ENCODE results near the gene BBIP1.
"Not testable (repeated sequence)": the region's sequence is repeated elsewhere in the genome, so short reads cannot be mapped to it uniquely, and the experiment has no call there.

BBIP1 gene

DNA sequence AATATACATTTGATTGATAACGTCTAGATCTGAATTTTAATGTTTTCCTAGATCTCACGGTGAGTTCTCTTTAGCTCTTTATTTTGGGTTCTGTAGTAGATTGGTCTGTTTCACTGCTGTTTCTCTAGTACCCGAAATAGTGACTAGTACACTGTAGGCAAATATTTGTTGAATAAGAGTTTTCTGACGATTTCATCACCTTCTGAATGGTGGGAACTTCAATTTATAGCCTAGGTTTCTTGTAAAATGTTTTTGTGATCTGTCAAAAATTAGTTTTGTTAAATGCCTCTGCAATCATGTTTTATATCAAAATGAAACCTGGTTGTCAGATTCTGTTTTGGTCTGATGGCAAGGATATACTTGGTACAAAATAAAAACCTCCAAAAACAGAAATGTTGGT lies 37.1 kb downstream of the BBIP1 start:
- no peak for DNase-seq (ENCODE audit: low spot score)

DNA sequence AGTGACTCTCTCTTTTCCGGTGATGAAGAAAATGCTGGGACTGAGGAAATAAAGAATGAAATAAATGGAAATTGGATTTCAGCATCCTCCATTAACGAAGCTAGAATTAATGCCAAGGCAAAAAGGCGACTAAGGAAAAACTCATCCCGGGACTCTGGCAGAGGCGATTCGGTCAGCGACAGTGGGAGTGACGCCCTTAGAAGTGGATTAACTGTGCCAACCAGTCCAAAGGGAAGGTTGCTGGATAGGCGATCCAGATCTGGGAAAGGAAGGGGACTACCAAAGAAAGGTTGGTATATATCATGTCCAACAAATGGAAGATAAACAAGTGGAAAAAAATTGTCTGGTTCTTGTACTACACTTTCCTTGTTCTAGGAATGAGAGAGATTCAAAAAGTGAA lies 37.7 kb downstream of the BBIP1 start:
- no peak for DNase-seq (ENCODE audit: low spot score)

DNA sequence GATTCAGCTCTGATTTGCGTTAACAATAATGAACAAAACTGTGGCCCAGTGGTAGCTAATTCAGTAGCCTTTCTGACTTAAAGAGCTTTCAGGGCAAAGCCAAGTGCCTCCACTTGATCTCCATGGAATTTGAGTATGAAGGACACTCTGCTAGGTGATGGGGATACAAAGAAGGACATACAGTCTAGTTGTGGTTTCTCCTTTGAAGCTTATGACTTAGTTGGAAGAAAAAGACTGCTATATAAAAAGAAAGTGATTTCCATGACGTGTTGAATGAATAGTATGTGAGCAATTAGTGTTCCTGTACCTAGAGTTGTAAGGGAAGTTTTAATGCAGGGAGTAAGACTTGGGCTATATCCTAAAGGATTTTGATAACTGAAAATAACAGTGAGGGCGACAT lies 39.0 kb downstream of the BBIP1 start:
- DNase-seq (ENCODE audit: low spot score) = no peak

DNA sequence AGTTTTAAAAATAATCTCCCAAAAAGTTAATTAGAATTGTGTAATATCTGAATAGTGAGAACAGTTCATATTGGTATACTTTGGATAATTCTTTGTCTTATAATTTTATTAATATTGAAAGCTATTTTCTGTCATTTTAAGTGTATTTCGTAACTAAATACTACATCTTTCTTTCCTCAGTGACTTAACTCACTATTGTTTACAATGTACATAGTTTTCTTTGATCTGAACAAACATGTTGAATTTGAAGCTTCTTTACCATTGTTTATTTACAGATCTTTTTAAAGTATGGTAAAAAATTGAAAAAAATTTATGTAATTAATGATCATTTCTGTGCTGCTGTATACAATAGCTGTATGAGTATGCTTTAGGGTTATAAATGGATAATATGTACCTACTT lies 42.2 kb downstream of the BBIP1 start:
- DNase-seq (ENCODE audit: low spot score) = no peak

DNA sequence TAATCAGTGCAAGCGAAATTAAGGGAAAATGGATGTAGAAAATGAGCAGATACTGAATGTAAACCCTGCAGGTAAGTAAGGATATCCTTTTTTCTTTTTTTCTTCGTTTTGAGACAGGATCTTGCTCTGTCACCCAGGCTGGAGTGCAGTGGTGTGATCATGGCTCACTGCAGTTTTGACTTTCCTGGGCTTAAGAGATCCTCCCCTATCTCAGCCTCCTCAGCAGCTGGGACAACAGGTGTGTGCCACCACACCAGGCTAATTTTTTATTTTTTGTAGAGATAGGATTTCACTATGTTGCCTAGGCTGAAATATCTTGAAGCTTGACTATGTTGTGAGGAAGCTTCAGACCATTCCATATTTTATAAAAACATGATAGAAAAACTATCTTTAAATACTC lies 43.0 kb downstream of the BBIP1 start:
- DNase-seq (ENCODE audit: low spot score) = no peak

DNA sequence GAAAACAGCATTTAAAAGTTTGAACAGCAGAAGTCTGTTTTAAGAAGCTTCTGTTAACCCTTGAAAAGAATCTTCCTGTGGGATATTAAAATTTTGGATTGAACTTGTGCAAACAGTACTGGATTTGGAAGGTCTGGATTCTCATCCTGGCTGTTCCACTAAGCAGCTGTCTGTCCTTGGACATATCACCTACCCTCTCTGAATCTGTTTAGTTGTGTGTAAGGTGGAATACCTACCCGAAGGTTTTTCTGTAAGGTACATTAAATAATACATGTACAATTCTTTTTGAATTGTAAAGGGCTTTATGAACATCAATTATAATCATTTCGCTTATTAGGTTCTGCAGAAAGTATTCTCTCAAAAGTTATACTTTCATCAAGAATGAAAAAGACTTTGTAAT lies 45.0 kb downstream of the BBIP1 start:
- no peak for DNase-seq (ENCODE audit: low spot score)

DNA sequence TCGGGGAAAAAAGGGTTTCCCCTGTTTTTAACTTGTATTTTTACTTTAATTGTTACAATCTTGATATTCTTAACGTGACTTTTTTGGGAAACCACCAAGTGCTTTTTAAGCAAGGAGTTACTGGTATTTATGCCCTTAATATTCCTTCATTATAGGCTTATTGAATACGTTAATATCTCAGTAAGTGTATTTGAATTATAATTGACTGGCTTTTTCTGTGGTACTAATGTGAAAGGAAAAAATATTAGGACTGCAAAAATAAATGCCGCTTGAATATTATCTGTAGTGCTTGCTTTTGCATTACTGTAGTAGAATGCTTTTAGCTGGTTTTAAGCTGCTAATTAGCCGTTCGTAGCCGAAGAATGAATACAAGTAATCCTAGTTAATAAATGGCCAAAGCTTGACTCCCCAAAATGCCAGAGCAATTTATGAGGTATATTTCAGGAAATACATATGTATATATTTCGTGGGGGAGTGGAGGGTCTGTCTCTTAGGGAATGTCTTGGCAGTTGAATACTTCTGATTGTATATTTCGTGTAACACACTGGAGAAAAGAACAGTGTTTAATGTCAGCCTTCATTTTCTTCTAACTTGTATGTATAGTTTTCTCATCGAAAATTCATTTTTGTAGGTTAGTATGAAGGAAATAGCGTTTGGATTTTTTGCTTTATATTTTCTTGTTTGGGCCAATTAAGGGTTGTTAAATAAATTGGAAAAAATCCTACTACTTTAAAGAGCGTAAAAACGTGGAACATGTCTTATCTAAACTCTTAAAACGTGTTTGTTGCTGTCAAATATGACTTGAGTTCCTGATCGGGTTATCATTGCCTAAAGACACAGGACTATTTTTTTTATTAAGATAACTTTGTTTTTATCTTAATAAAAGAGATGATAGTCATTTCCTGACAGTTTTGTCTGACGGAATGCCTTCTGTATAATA lies 45.7 kb downstream of the BBIP1 start:
- no peak for DNase-seq (ENCODE audit: low spot score)

DNA sequence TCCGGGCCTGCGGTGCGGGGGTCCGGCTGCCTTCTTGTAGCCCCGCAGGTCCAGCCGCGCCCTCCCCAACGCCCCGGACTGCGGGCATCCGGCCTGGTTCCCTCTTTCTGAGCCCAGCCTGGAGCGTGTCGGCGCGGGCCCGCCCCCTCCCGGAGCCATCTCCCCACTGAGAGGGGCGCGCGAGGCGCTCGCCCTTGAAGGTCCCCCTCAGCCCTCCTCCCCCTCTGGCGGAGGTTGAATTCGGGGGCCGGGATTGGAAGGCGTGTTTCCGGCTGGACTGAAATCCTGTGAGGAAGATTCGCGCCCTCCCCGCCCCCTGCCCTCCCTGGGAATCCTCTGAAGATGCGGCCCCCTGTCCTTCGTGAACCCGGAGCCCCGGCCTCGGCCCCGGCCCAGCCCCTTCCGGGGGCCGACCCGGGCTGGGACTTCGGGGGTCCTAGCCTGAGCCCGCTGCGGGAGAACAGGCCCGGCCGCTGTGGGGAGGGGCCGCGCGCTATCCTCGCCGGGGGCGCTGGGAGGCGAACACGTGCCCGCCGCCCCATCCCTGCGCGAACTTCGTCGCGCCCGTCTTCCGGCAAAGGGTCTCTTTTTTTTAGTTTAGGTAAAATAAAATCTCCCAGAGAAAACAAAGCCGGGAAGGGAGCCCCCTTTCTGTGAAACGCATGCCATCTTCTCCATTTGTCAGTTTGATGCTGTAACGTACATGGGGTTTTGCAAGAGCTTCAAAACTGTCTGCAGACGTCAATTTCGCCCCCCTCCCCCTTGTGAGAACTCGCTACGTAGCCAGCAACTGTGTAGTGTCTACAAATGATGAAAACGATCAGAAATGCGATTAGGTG lies 46.6 kb downstream of the BBIP1 start:
- DNase-seq (ENCODE audit: low spot score) = peak; percentile 70

DNA sequence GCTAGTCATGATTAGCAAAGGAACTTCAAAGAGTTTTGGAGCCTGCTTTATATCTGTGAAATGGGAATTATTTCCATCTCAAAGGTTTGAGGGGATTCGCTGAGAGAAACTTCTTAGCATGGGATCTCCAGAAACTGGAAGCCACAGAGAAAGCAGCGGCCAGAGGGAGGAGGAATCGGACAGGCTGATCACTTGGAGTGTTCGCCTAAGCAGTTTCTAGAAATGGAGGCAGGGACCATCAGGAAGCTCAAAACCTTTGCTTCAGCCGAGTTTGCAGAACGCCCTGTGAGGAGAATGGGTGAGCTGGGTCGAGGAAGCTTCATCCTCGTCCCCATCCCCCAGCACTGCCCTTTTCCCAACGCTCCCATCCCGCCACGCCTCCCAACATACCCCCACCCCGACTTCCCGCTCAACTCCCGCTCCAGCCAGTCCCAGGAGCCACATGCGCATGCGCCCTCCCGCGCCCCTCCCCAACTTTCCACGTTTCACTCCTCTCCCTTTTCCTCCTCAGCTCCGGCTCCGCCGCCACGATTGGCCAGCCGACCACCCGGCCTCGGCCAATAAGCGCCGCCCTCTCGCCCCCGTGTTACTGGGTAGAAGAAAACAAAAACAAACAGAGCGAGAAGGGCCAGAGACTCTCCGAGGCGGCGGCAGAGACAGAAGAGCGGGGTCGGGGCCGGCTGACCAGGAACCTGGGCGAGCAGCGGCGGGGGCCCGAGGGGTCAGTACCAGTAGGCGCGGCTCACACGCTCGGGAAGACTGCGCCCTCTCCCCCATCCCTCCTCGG lies 47.5 kb downstream of the BBIP1 start, which contains the start of gene PDCD4:
PDCD4 (plus strand) TSS at position 631 of the 787 bp plus-strand sequence. CDS start 4,100 bp downstream, outside the sequence.
- peak; percentile 91 for DNase-seq (ENCODE audit: low spot score)

DNA sequence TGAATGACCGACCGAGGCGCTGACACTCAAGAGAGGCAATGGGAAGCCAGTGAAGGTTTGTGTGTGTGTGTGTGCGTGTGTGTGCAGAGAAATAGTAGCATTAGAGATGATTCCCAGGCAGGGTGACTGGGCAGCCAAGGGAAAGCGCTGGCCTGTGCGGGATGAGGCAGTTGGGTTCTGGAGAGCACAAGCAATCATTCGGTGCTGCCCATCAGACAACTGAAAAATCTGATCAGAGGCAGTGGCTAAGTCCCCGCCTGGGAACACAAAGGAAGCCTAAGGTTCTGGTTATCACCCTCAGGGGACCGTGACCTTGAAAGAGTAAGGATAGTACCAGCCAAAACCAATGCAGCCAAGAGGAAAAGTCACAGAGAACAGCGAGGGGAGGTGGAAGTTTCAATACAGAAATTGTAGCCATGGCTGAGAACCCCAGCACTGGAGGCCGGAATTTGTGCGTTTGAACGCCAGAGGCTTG lies 48.1 kb downstream of the BBIP1 start:
- DNase-seq (ENCODE audit: low spot score) = no peak

DNA sequence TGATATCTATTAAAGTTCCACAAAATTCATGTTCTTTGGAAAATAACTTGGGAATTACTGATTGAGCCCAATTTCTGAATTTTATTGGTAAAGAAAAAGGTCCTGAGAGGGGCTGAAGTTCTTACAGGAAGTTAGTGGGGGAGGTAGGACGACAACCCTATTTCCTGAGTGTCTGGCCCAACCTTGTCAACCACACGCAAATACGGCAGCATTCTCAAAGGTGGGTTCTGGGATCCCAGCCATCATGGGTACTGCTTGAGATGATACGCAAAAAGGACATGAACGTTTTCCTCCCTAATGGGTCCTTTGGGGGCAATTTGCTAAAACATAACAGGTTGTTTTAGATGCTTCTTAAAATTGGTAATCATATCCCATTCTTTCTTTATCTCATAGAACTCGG lies 50.0 kb downstream of the BBIP1 start:
- DNase-seq (ENCODE audit: low spot score) = no peak

DNA sequence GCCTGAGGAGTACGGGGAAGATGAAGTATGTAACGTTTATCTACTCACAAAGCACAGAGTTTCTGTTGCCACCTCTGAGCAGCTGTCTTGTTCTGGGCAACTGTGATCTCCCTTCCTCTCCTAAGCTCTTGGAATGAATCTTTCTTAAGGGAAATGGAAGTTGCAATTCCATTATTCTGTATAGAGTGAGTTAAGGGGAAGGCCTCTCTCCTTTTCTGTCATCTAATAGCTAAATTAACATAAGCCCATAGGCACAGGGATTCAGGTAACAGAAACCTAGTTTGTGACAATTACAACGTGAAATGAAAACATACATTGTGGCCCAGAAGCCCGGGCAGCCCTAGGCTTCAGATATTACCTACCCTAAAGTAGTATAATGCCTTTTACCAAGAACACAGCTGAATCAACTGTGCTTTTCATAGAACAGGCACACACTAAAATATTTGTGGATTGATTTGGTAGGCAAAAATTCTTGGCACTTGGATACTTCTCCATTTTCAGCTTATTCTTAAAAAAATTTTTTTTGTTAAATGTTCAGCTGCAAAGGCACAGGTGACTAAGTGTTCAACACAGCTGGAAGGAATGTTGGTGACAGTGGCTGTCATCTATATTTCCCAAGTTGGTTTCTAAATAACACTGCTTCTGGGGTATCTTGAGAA lies 51.0 kb downstream of the BBIP1 start:
- DNase-seq (ENCODE audit: low spot score) = no peak

DNA sequence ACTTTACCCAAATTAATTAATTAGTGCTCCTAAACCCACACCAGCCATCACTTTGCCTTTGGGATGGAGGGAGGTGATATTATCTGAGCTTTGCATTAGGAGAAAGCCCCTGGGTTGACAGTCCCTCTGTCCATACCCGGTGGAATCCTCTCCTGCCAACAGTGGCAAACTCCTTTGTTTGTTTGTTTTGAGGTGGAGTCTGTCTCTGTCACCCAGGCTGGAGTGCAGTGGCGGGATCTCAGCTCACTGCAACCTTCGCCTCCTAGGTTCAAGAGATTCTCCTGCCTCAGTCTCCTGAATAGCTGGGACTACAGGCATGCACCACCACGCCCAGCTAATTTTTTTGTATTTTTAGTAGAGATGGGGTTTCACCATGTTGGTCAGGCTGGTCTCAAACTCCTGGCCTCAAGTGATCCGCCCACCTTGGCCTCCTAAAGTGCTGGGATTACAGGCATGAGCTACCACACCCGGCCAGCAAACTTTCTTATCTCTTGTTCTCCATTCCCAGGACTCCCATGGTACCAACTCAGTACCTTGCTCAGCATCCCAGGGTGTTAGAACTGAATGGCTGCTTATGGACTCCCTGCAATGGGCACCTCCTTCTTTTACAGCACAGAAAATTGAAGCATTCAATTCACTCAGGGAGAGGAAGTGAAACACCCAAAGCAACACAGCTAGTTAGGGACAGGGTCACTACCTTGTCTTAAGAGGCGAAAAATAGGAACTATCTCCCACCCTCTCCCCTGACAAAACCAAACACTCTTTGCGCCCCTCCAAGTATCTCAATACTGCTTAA lies 51.8 kb downstream of the BBIP1 start:
- DNase-seq (ENCODE audit: low spot score) = not testable (repeated sequence)

DNA sequence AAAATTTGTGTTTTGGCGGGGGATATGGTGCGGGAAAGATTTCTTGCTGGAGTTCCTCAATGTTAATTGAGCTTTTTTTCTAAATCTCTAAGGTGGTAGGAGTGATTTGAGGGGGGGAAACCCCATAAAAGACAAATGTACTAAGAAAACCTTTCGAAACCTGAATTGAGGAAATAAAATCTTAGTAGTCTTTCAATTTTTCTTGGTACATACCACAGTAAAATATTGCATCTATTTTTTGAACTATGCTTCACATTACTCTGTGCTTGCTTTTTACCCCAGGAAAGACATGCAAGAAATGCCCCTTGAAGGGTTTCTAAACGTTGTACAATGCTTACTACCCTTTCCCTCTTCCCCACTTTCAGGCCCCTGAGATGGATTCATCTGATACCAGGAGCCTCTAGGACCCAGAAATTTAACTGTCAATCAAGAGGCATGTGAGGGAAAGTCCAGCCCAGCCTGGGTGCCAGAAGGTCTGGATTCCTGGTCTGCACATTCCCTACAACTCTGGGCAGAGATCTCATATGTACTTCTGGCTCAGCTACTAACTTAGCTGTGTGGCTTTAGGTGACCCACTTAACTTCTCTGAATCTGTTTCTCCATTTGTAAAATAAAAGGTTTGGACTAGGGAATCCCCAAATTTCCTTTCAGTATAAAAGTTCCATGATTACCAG lies 53.0 kb downstream of the BBIP1 start:
- no peak for DNase-seq (ENCODE audit: low spot score)

DNA sequence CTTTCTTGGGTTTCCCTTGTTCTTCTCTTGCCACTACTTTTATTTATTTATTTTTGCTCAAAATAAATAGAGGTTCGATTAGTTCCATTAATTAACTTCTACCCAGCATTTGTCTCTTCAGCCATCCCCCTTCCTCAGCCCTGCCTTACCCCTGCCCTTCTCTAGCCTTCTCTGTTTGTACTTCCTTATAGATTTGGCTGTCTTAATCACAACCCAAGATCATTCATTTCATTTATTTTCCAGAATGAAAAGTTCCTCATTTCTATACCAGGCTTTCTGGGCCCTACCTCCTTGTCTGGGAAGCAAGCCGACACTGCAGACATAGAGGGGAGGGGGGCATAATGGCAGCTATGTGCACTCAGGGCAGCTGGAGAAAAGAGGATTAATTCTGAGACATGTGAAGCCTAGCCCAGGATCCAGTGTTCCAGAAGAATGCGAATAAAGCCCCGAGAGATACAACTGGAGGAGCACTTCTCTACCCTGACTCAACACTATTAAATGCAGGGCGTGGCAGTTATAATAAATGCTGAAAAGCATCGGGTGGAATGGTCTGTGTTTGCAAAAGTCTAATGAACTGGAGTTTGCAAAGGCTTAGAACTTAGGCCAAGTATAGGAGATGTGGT lies 53.7 kb downstream of the BBIP1 start:
- DNase-seq (ENCODE audit: low spot score) = peak; percentile 54

DNA sequence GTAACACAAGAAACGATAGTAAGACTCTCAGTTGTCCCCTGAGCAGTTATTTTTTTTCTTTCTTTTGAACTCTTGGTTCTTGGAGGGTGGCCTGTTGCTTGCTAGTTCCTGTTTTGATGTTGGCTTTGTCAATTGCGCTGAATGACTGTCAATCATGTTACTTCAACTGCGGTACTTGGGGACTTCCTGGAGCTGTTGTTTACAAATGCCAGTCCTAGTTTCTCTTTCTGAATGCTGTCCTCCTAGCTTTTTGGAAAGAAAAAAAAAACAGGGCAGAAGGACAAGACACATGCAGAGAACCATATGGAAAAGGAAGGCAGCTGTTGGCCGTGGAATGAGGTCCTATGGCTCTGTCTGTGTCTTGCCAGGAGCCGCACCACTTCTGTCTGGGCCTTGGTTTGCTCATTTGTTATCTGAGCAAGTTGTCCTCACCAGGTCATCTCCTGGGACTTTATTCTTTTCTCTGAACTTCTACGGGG lies 54.3 kb downstream of the BBIP1 start:
- no peak for DNase-seq (ENCODE audit: low spot score)

DNA sequence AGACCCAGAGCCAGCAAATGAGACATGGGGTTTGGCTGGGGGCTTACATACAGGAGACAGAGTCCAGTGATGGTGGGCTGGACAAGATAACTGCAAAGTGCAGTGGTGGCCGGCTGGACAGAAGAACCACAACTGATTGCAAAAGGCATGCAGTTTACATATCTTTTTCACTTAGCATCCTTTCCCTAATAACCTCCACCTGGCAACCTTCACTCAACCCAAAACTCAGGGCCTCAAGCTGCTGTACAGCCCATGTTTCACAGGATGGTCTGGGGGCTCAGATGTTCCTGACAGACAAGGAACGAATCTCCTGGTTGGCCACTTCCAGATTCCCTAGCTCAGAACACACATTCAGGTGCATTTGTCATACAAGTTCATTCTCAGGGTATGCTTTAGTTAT lies 55.0 kb downstream of the BBIP1 start:
- DNase-seq (ENCODE audit: low spot score) = no peak

DNA sequence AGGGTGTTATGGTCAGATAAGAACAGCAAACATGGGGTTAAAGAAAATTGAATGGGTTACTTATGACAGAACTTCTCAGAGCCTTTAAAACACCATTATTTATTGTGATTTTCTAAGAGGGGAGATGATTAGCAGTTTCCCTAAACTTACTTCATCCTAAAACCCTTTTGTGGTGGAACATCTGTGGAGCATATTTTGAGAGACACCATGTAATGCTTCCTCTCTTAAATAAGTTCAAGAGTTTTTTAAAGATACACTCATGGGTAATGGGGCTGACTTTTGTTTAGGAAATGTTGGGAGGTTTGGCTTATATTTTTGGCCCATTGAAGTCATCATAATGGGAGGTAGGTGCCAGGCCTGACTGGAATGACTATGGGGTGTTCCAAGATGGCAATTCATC lies 55.6 kb downstream of the BBIP1 start:
- DNase-seq (ENCODE audit: low spot score) = no peak

DNA sequence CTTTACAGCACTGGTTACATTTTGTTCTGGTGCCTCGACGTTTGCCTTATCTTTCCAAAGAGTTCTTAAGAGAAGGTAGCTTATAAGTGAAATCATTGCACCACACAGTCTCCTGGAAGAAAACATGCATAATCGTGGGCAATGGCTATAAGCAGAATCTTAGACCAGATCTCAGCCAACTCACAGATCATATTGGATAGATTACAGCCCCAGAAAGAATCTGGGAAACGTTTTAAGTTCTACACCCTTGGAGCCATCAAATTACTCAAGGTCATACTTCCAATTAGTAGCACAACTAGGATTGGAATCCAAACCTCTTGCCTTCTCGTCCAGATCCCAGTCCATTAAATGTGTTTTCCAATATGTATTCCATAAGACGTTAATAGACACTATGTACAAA lies 56.0 kb downstream of the BBIP1 start:
- no peak for DNase-seq (ENCODE audit: low spot score)
